Gastrocnemius medialis (tissue), 4 donors: Measurements from ENCODE around the gene NDRG3.

Experiments used
- CTCF ChIP-seq, 5 experiments: fragments of 450-650 bp in 3 of 5; fragments of 200-600 bp in 2 of 5; sonication (generic) in 2 of 5; IDR thresholded peaks in 4 of 5; conservative IDR thresholded peaks in 1 of 5; 1 replicate in 4 of 5; 2 replicates in 1 of 5; pipeline ENCODE4 v1.5.1; 2016 to 2019; ENCODE audit warnings: antibody characterized with exemption in 5 of 5, mild to moderate bottlenecking in 3 of 5, moderate library complexity in 3 of 5
- POLR2A ChIP-seq, 2 donors: fragments of 450-650 bp; IDR thresholded peaks; one replicate each; pipeline ENCODE4 v1.6.1; 2017; ENCODE audit warnings: antibody characterized with exemption in 2 of 2, mild to moderate bottlenecking in 2 of 2, moderate library complexity in 2 of 2

- TF ChIP-seq CTCF (IDR thresholded peaks at IDR 0.05 in 4 of 5, conservative IDR thresholded peaks at IDR 0.05 in 1 of 5) (no peak), POLR2A (IDR thresholded peaks at IDR 0.05) (no peak)
Observed at GRCh38 chr20:36656733-36657132, 89.2 kb downstream of the NDRG3 start.
